Heart left ventricle (tissue), 16 donors: ENCODE results near the gene MPRIP. TPM values are rescaled to one million over a fixed set of nuclear protein-coding genes. Genes with fewer than 3 reads are reported as not detected.

Experiments
- ATAC-seq, 4 donors: fragments of 200-7000 bp; cut with Tn5 transposase; one replicate each; pipeline ENCODE4 v1.9.1; 2020 to 2022; ENCODE audit warnings: moderate library complexity in 4 of 4, mild to moderate bottlenecking in 3 of 4, moderate number of reproducible peaks in 1 of 4
- DNase-seq, 5 donors: peaks; one replicate each; pipeline ENCODE4 v3.0.0-alpha.2; 2020
- H3K27ac ChIP-seq, 12 donors: fragments of 200-600 bp; sonication (generic) in 4 of 12; one replicate each; pipeline versions ENCODE4 v1.5.0 to v1.8.0; 2016 to 2022; ENCODE audit warnings: mild to moderate bottlenecking in 2 of 12
- H3K27me3 ChIP-seq, 9 donors: fragments of 200-600 bp; sonication (generic) in 2 of 9; one replicate each; pipeline versions ENCODE4 v1.5.1 to v1.8.0; 2016 to 2022; ENCODE audit warnings: mild to moderate bottlenecking in 3 of 9
- H3K36me3 ChIP-seq, 9 donors: fragments of 200-600 bp; sonication (generic) in 2 of 9; one replicate each; pipeline versions ENCODE4 v1.5.0 to v1.8.0; 2018 to 2022; ENCODE audit warnings: mild to moderate bottlenecking in 2 of 9
- H3K4me1 ChIP-seq, 12 donors: fragments of 200-600 bp; sonication (generic) in 4 of 12; one replicate each; pipeline versions ENCODE4 v1.5.0 to v1.8.0; 2016 to 2022; ENCODE audit warnings: mild to moderate bottlenecking in 3 of 12
- H3K4me3 ChIP-seq, 12 donors: fragments of 200-600 bp; sonication (generic) in 4 of 12; one replicate each; pipeline versions ENCODE4 v1.5.0 to v1.8.0; 2017 to 2022; ENCODE audit warnings: mild to moderate bottlenecking in 9 of 12, moderate library complexity in 4 of 12
- H3K9me3 ChIP-seq, 12 donors: fragments of 200-600 bp; sonication (generic) in 4 of 12; one replicate each; pipeline versions ENCODE4 v1.5.0 to v1.8.0; 2016 to 2022; ENCODE audit warnings: mild to moderate bottlenecking in 1 of 12
- CTCF ChIP-seq, 12 donors: fragments of 200-600 bp; sonication (generic) in 4 of 12; IDR thresholded peaks; one replicate each; pipeline versions ENCODE4 v1.5.0 to v1.8.0; 2018 to 2022; ENCODE audit warnings: antibody characterized with exemption in 12 of 12, mild to moderate bottlenecking in 5 of 12
- POLR2A ChIP-seq, 2 donors: fragments of 450-650 bp; IDR thresholded peaks; one replicate each; pipeline ENCODE4 v1.6.1; 2017; ENCODE audit warnings: antibody characterized with exemption in 2 of 2, mild to moderate bottlenecking in 2 of 2, moderate library complexity in 2 of 2
- WGBS, 4 donors: extraction: QIAGEN DNeasy Blood & Tissue Kit in 2 of 4; methylation state at CpG; one replicate each; pipeline versions ENCODE4 v1.1.5 to v1.1.7; 2013 to 2018; 5-methylcytosine and 5-hydroxymethylcytosine counted together
- intact Hi-C, 10 donors: fragments of 100-400 bp; cut with DNase I; formaldehyde crosslinking; loops; one replicate each; pipeline versions ENCODE4 v1.11.1 to v1.14.2; 2022
- polyA plus RNA-seq, 2 donors: library from polyadenylated mRNA; stranded (reverse); fragments of 200-250 nt; gene quantifications; one replicate each; pipeline ENCODE4 v1.2.3, GENCODE V29; 2013
- total RNA-seq, 9 donors: library from RNA; depleted of rRNA in 2 of 9; stranded (reverse); fragments of >200 nt in 2 of 9; fragmentation: NEBNext Ultra II Directional in 3 of 9; extraction: Animal tissue kit (Norgen Biotek cat#: 25700) in 3 of 9; gene quantifications; one replicate each; pipeline versions ENCODE4 v1.1.0 to v1.2.4, GENCODE V29; 2016 to 2023
- donor health status: ischemic (EF 13 %, LVEDD 7.1; RV severe dilation, severe dysfunction).
- donor health status: healthy with polysubstance abuse.
- donor health status: DM: no; HTN: yes; CAD: no.
- donor health status: DM: no; HTN: no; CAD: no.
- donor health status: ischemic (EF 25% LVEDD 6.9; RV normal size, moderate dysfunction).
- donor health status: ischemic (EF 25% LVEDD 5.7; RV mildly dilated, moderate dysfunction).
- donor health status: healthy.
- donor health status: DM: yes; HTN: yes; CAD: no.
- donor health status: ischemic (EF 35%, LVEDD 5.7; RV mildly dilated, moderate dysfunction).
- donor health status: nonischemic (EF 11% LVEDD 7.7; RV severe dilation, severe dysfunction).
- donor health status: DM: yes; HTN: yes; CAD: no.
- donor health status: PGD.
- donor health status: ischemic (EF 29% LVEDD 5.4; RV normal size, mild dysfunction).
- donor health status: nonischemic (EF 23%, LVEDD 6.1; RV moderate dilation, normal function).

MPRIP gene
- total and polyA plus RNA-seq, 11 donors = 131 to 686 (median 343) TPM

- Histone ChIP-seq H3K36me3 (peaks cover 5 to 100% (median 98%) of the 10 kb centered on the region in 9 donors), H3K27me3 (no peaks in the 10 kb centered on the region), H3K27ac (no peak overlapping the region), H3K4me3 (no peak overlapping the region), H3K4me1 (peaks cover 0 to 24% (median 0%) of the 10 kb centered on the region in 12 donors), H3K9me3 (no peaks in the 10 kb centered on the region)
- WGBS, 4 donors = 84 to 93% (median 91%) methylated on average over 6 of the region's 6 CpGs
- TF ChIP-seq POLR2A (IDR thresholded peaks at IDR 0.05) = no peak
- TF ChIP-seq CTCF (IDR thresholded peaks at IDR 0.05) = no peak
- intact Hi-C loops = loop anchor here in 1 of 10 donors (5.0 kb wide), 1 partner anchor 76 kb away; the partner anchor contains the start of gene FLCN
- ATAC-seq (no peak), DNase-seq (peak in 1 of 5 donors; percentile 32)
These were observed 118.9 kb downstream of the MPRIP start for GRCh38 chr17:17161121-17161520.

DNA sequence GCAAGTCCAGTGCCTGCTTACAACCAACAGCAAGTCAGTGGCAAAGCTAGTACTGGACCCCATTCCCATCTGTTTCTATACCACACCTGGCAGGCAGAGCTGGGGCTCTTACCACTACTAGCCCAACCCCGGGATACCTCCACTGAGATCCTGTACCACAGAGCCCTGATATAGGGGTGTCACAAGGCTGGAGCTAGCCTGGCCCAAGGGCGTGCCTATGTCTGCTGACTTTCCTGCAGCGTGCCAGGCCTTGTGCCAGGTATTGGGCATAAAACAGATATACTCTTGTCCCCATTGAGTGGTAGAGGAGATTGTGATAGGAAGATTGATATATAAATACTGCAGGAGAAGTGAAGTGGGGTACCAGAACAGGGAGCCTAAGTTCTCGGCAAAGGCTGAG, 119.5 kb downstream of the MPRIP start:
- intact Hi-C loops = loop anchor here in 1 of 10 donors (5.0 kb wide), 1 partner anchor 76 kb away; the partner anchor contains the start of gene FLCN
- no peak overlapping the region for H3K4me3 ChIP-seq
- H3K36me3 ChIP-seq = peaks cover 5 to 100% (median 98%) of the 10 kb centered on the region in 9 donors
- peak in 2 of 5 donors; percentile 40 to 60 for DNase-seq
- peak; percentile 51 to 76 (median 58) for ATAC-seq
- no peaks in the 10 kb centered on the region for H3K9me3 ChIP-seq
- H3K27me3 ChIP-seq = no peaks in the 10 kb centered on the region
- 54 to 75% (median 66%) methylated on average over 4 of the region's 4 CpGs for WGBS, 4 donors
- H3K4me1 ChIP-seq = peaks cover 0 to 17% (median 0%) of the 10 kb centered on the region in 12 donors
- peak overlapping the region in 2 of 12 donors; percentile 32 to 40 for H3K27ac ChIP-seq
- no peak for TF ChIP-seq POLR2A (IDR thresholded peaks at IDR 0.05)
- no peak for TF ChIP-seq CTCF (IDR thresholded peaks at IDR 0.05)

- Histone ChIP-seq H3K4me3 (no peak overlapping the region), H3K4me1 (peaks cover 0 to 15% (median 0%) of the 10 kb centered on the region in 12 donors), H3K27ac (no peak overlapping the region), H3K36me3 (peaks cover 5 to 100% (median 97%) of the 10 kb centered on the region in 9 donors), H3K27me3 (no peaks in the 10 kb centered on the region), H3K9me3 (no peaks in the 10 kb centered on the region)
- no peak for ATAC-seq
- DNase-seq = peak in 1 of 5 donors; percentile 28
- intact Hi-C loops = loop anchor here in 1 of 10 donors (5.0 kb wide), 1 partner anchor 73 kb away; the partner anchor contains the start of gene FLCN
- 94 to 95% (median 95%) methylated on average over 25 of the region's 25 CpGs for WGBS, 4 donors
- TF ChIP-seq POLR2A (IDR thresholded peaks at IDR 0.05) = no peak
- TF ChIP-seq CTCF (IDR thresholded peaks at IDR 0.05) = no peak
These were observed 121.9 kb downstream of the MPRIP start for GRCh38 chr17:17164156-17164555.

- H3K4me3 ChIP-seq = no peak overlapping the region
- intact Hi-C loops = loop anchor here in 1 of 10 donors (5.0 kb wide), 1 partner anchor 73 kb away; the partner anchor contains the start of gene FLCN
- no peaks in the 10 kb centered on the region for H3K9me3 ChIP-seq
- TF ChIP-seq POLR2A (IDR thresholded peaks at IDR 0.05) (no peak), CTCF (IDR thresholded peaks at IDR 0.05) (no peak)
- ATAC-seq = no peak
- DNase-seq = peak in 1 of 5 donors; percentile 44
- peaks cover 0 to 15% (median 0%) of the 10 kb centered on the region in 12 donors for H3K4me1 ChIP-seq
- no peaks in the 10 kb centered on the region for H3K27me3 ChIP-seq
- WGBS, 4 donors = 88 to 94% (median 93%) methylated on average over 16 to 17 of the region's 17 CpGs
- no peak overlapping the region for H3K27ac ChIP-seq
- H3K36me3 ChIP-seq = peaks cover 5 to 100% (median 95%) of the 10 kb centered on the region in 9 donors
These were observed 122.4 kb downstream of the MPRIP start for GRCh38 chr17:17164676-17165075.
